Left ventricle myocardium superior (tissue), 1 donor: ENCODE measurements around the gene INSYN2B. TPM values are rescaled to one million over a fixed set of nuclear protein-coding genes. Genes with fewer than 3 reads are reported as not detected.
"Not testable (repeated sequence)": the region's sequence is repeated elsewhere in the genome, so short reads cannot be mapped to it uniquely, and the experiment has no call there.

Experiments
- ATAC-seq: fragments of 200-7000 bp; cut with Tn5 transposase; one replicate; pipeline ENCODE4 v1.9.1; 2020; ENCODE audit warnings: mild to moderate bottlenecking, moderate library complexity
- DNase-seq: peaks from one replicate; pipeline ENCODE4 v3.0.0-alpha.2; 2020
- intact Hi-C: fragments of 100-400 bp; cut with micrococcal nuclease; formaldehyde crosslinking; loops from one replicate; pipeline ENCODE4 v1.11.0; 2022
- microRNA-seq: library from miRNA; unstranded; fragments of <30 nt; microRNA quantifications from one replicate; pipeline ENCODE4 v1.2.0, GENCODE V29; 2020; ENCODE audit warnings: borderline number of aligned reads
- total RNA-seq: library from RNA; stranded (reverse); fragmentation: NEBNext Ultra II Directional; extraction: Animal tissue kit (Norgen Biotek cat#: 25700); gene quantifications from one replicate; pipeline ENCODE4 v1.2.1, GENCODE V29; 2021
- donor health status: DM: no; HTN: yes; CAD: no; lungs with severe emphysema.

Gene INSYN2B
- total RNA-seq, 1 donor from 2014 or later: 0.50 TPM

DNA sequence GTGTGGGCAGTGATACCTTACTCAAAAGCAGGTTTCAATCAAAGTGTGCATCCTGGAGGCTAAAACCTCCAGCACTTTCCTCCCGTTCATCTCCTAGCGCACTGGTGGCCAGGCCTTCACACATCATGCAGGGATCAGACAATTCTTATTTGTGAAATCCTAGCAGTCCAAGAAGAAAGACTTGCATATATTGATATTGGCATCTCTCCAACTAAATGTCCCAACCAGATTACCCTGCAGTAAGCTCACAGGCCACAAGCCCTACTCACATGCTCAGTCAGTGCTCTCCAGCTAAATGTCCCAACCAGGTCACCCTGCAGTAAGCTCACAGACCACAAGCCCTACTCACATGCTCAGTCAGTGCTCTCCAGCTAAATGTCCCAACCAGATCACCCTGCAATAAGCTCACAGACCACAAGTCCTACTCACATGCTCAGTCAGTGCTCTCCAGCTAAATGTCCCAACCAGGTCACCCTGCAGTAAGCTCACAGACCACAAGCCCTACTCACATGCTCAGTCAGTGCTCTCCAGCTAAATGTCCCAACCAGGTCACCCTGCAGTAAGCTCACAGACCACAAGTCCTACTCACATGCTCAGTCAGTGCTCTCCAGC, 146.5 kb downstream of the INSYN2B start:
- DNase-seq, ATAC-seq, intact Hi-C loops: not testable (repeated sequence)

DNA sequence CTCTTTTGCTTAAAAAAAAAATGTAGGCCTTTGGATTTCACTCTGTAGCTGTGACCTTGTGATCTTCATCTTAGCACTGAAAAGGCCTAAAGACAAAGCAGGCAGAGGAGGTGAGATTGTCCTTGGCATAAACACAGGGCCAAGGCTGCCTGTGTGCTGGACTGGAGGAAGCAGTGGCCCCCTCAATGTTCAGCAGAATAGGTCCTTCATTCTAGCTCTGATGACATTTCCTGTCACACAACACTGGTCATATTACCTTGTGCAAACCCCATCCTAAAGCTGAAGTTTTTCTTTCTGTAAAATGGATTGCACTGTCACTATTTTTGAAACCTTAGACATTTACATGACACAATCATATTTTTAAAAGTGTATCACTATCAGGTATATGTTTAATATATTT, 147.4 kb downstream of the INSYN2B start:
- DNase-seq: no peak
- no peak for ATAC-seq
- intact Hi-C loops: no loop called here

DNA sequence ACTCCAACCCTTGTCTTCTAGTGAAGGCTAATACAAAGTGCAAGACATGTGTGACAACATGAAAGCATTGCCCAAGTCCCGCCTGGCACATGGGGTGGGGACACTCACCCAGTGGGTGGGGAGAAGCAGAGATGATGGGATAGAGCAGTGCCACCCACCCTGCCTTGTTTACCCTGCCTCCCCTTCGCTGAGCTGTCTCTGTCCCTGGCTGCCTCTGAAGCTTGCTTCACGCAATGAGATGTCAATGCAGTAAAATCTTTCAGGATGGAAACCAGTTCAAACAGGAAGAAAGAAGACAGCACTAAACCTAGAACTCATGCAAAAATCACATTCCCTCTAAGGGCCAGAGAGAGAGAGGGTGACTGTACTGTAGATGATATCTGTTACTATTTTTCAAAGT, 148.0 kb downstream of the INSYN2B start:
- intact Hi-C loops: no loop called here
- ATAC-seq (no peak), DNase-seq (no peak)

DNA sequence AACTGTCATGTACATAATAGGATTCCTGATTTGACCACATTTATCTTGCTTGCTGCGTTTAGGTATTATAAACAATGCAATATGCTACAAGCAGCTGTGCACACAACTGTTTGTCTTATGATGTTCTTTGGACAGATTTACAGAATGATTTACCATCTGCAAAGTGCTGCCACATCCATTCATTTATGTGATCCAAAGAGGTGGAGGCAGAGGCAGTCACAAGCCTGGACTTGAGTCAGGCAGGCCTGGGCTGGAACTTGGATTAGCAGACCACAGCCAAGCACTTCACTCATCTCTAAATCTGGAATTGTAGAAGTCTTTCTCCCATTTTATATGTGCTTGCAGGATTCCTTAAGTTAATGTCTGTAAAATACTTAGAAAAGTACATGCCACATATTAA, 149.0 kb downstream of the INSYN2B start:
- DNase-seq (no peak), ATAC-seq (no peak)
- intact Hi-C loops: no loop called here

DNA sequence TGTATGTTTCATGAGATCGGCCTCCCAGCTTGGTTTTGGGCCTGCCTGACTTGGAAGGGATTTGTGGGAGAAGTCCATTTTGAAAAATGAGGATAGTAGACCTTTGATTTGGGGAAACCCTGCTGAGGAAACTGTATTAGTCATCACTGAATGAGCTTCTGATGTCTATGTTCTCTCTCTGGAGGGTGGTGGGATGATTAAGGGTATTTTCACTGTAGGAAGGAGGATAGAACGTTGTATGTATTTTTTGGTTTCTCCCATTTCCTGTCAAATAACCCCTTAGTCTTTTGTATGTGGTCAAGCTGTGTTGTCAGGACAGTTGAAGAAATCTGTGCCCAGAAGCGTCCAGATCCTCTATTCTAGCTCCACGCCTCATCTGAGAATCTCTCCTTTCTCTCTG, 151.9 kb downstream of the INSYN2B start:
- DNase-seq (no peak), ATAC-seq (no peak)
- intact Hi-C loops: no loop called here

DNA sequence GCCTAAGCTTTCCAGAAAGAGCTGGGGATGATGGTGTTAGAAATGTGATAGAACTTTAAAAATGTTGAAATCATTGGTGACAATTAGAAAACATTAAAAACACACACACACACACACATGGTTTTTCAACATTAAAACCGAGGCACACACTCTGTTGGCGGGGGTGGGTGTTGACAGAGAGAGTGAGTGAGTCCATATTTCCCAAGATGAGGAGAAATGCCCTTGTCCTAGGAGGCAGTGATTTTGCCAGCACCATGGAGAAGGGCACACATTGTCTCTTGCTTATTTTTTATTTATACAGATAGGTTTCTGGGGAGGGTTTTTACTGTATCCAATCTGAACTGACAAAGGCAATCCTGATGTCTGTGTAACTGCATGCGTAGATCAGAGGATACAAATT, 152.5 kb downstream of the INSYN2B start:
- DNase-seq (no peak), ATAC-seq (peak; percentile 30)
- intact Hi-C loops: no loop called here

DNA sequence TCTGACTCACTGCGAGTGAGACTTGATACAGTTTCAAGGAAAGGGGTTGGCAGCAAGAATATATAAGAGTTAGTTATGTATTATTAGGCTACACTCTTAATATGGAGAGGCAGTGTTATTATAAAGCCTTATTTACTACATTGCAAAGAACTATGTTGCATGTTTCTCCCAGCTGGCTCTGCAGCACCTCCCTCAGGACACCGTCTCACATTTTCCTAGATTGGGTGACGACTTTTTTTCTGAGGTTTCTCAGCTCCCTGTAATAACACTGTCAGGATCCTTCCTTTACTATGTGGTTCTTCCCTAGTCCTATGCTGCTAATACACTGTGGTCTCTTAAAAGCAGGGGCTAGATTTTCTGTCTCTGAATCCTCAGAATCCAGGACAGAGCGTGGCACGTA, 153.7 kb downstream of the INSYN2B start:
- no peak for ATAC-seq
- no peak for DNase-seq
- intact Hi-C loops: no loop called here

DNA sequence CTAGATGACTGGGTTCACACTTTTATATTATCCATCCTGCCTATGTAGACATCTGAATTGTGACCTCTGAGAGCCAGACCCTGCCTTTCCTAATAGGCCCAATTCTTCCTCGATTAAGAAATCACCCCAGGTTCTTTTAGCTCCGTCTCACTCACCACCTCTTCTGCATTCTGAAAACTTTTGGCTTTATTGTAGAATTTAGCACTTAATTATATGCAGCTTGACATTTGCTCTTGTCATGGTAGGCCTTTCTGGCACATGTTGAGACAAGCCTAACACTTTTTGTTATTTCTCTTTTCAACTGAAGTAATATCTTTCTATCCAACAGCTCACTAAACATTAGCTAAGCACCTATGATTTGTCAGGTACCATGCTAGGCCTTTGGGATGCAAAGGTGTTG, 163.3 kb downstream of the INSYN2B start:
- DNase-seq (no peak), ATAC-seq (no peak)
- intact Hi-C loops: no loop called here

DNA sequence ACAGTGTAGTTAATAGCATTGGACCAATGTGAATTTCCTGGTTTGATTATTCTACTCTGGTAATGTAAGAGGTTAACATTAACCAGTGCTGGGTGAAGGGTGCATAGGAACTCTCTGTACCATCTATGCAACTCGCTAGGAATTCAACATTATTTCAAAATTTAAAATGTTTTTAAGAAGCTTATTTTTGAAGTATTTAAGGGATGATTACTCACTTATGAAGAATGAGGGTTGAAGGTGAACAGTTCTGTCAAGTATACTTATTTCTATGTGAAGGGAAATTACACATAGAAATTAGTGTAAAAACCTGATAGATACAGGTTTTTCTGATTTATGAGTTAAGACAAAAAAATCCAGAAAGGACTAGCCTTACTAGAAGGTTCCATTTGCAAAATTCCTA, 165.8 kb downstream of the INSYN2B start:
- intact Hi-C loops: no loop called here
- ATAC-seq: no peak
- no peak for DNase-seq

Small RNA genes lying within 50 kb of the gene (microRNA-seq; reads per million reads assigned to microRNA genes)
- gene MIR378E: not detected

Other genes with a start within 250 kb of the INSYN2B start
- gene FOXI1, start 125.4 kb upstream of the INSYN2B start, total RNA-seq: not detected